Activated T-helper 9 cell treated with anti-CD3 and anti-CD28 coated beads, Interleukin-2, amount 50 U/mL, for 16 hours (primary cell): Measurements from ENCODE around the gene GDF11.

Source experiments
- DNase-seq: peaks from one replicate; pipeline ENCODE4 v3.0.0-alpha.2; 2020; ENCODE audit warnings: low read depth

The GDF11 gene

GRCh38 chr12:55795950-55796349 lies 53.0 kb downstream of the GDF11 start:
- DNase-seq: no peak

GRCh38 chr12:55797068-55797467 lies 54.1 kb downstream of the GDF11 start:
- no peak for DNase-seq

GRCh38 chr12:55797550-55797949 lies 54.6 kb downstream of the GDF11 start:
- no peak for DNase-seq
